Stimulated activated CD8-positive, alpha-beta memory T cell treated with anti-CD3 and anti-CD28 coated beads, Interleukin-4, amount 100 ng/mL, for 24 hours (primary cell): ENCODE measurements around the gene TOP1.

Experiments
- DNase-seq: peaks from one replicate; pipeline ENCODE4 v3.0.0-alpha.2; 2020; ENCODE audit warnings: low read depth

TOP1 gene

DNA sequence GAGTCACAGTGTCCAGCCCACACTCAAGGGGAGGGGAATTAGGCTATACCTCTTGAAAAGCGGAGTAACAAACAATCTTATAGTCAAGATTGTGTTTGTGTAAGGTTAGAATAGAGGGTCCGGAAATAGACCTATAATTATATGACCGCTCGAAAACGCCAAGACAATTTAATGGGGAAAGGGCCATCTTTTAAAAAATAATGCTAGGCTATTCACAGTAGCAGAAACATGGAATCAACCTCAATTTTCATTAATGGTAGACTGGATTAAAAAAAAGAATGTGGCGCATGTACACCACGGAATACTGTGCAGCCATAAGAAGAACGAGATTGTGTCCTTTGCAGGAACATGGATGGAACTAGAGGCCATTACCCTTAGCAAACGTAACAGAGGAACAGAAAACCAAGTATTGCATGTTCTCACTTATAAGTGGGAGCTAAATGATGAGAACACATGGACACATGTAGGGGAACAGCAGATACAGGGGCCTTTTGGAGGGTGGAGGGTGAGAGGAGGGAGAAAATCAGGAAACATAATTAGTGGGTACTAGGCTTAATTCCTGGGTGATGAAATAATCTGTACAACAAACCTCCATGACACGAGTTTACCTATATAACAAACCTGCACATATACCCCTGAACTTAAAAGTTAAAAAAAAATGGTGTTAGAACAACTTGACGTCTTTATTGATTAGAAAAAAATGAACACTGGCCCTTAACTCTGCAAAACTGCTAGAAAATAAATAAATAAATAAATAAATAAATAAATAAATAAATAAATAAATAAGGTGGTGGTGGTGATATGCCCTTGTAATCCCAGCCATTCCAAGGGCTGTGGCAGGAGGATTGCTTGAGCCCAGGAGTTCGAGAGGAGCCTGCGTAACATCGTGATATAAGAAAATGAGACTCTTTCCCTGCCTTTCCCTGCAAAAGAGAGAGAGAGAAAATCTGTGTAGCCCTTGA is 30.3 kb downstream of the TOP1 start:
- no peak for DNase-seq

DNA sequence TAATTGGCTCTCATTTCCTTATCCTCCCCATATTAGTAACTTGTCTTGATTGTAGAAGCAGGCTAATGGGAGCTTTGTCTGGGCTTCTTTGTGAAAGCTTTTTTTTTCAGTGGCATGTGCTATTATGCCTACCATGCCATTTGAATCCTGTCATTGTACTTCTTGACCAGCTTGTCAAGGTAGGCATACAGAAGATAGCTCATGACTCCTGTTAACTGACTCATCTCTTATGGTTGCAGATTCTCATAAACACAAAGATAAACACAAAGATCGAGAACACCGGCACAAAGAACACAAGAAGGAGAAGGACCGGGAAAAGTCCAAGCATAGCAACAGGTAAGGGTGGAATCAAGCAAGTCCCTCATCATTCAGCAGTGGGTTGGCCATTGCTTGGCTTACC is 32.5 kb downstream of the TOP1 start:
- DNase-seq, result no peak

- no peak for DNase-seq
Observed at GRCh38 chr20:41063442-41063841, 34.8 kb downstream of the TOP1 start.

GRCh38 chr20:41064377-41064776 is 35.8 kb downstream of the TOP1 start:
- no peak for DNase-seq

DNA sequence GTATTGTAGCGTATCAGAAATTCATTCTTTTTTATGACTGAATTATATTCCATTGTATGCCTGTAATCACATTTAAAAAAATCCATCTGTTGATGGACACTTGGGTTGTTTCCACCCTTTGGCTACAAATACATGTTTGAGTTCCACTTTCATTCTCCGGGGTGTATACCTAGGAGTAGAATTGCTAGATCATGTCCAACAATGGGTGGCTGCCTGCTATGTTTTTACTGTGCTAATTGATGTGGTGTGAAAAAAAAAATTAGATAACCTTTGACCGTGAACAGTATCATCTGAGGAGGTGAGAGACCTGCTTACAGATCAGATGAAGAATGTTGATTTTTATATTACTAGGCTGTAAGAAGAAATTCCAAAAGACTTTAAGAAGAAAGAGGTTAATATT is 37.1 kb downstream of the TOP1 start:
- no peak for DNase-seq

- no peak for DNase-seq
Observed at GRCh38 chr20:41068806-41069205, 40.2 kb downstream of the TOP1 start.

- no peak for DNase-seq
Observed at GRCh38 chr20:41072190-41072863, 43.7 kb downstream of the TOP1 start.

- DNase-seq, result no peak
Observed at GRCh38 chr20:41072915-41073314, 44.3 kb downstream of the TOP1 start.

GRCh38 chr20:41074441-41074840 is 45.8 kb downstream of the TOP1 start:
- no peak for DNase-seq

DNA sequence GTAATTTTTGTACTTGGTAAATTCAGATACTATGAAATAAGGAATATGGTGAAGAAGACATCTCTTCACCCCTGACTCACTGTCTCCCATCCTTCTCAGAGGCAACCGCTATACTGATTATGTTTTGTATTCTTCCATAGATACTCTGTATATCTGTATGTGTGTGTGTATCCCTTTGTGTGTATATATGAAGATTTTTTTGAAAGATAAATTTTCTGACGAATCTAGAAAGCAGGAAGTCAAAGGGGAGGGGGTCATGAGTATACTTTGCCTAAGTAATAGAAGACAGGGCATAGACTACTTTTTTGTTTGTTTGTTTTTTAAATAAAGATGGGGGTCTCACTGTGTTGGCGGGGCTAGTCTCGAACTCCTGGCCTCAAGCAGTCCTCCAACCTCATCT is 48.2 kb downstream of the TOP1 start:
- DNase-seq, result no peak

DNA sequence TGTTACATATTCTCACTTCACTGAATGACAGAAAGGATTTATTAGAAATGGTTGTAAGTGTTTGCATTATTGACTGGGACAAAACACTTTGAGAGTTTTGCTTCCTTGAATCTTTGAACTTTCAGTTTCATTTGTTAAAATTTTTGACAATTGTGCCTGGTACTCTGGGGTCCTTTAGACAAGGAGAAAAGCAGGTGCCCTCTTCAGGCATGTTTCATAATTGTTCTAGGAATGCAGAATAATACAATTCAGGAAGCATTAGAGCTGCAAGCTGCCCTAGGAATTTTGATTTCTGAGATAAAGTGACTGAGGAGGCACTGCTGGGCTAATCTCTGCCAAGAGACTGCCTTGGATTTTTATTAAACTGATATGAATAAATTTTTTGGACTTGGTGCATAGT is 49.7 kb downstream of the TOP1 start:
- DNase-seq, result no peak

- no peak for DNase-seq
Observed at GRCh38 chr20:41079066-41079465, 50.4 kb downstream of the TOP1 start.

GRCh38 chr20:41080866-41081265 is 52.2 kb downstream of the TOP1 start:
- no peak for DNase-seq

DNA sequence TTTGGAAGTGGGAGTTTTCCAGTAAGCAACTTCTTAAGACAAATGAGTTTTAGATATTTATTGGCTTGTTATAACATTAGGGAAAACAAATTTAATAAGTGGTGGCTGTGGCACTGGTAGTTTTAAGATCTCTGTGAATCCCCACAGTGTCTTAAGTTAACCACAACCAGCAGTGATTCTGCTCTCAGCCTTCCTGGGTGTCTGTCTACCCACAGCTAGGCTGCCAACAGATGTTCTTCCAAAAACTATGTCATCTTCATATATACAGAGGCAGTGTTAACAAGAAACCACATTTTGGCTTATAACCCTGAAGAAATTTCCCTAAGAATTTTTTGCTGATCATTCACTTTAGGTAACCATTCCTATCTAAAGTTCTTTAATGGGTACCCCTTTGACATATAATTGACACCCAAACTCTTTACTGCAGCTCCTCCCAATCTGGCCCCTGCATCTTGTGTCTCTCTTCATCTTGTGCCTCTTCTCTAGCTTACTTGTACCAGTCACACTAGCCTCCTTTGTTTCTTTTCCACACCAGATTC is 52.7 kb downstream of the TOP1 start:
- DNase-seq, result no peak

GRCh38 chr20:41082306-41082705 is 53.7 kb downstream of the TOP1 start:
- DNase-seq, result no peak

- no peak for DNase-seq
Observed at GRCh38 chr20:41085606-41086005, 57.0 kb downstream of the TOP1 start.

GRCh38 chr20:41086402-41087324 is 58.0 kb downstream of the TOP1 start:
- DNase-seq, result no peak

DNA sequence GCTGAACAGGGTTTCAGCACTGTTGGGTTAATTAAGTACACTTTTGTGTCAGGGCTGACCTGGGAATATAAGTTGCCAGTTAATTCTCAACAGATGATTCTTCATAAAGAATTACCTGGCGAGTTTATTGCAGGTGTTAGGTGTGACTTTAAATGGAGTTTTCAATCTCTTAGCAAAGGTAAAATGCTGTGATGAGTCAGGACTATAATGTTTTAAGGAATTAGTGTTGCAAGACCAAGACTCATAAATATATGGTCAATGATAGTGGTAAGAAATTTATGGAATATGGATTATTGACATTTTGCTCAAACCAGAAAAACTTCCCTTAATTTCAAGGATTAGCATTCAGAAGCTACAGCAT is 58.7 kb downstream of the TOP1 start:
- no peak for DNase-seq

- DNase-seq, result no peak
Observed at GRCh38 chr20:41087777-41088176, 59.2 kb downstream of the TOP1 start.

DNA sequence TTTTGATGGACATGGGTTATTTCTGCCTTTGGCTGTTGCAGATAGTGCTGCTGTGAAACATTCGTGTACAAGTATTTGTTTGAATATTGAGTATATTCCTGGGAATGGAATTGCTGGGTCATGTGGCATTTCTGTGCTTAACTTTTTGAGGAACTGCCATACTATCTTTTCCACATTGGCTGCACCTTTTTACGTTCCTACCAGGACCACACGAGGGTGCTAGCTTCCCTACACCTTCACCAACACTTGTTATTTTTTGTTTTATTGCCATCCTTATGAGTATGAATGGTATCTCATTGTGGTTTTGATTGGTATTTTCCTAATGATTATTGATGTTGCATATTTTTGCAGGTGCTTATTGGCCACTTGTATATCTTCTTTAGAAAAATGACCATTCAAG is 60.9 kb downstream of the TOP1 start:
- no peak for DNase-seq

DNA sequence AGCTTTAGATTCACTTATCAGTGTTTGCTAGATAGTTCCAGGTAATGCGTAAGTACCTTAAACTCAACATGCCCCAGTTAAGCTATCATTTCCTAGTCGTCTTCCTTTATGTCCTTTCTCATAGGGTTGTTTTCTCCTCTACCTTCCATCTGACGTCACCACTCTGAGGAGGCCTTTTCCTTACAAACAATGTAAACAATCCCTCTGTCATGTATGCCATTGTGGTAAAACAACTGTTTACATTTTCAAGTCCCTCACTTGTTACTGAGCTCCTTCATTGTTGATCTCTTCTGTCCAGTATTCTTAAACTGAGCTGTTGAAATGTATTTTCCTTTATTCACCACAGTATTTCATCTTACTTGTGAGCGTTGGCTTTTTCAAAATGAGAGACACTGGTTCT is 63.3 kb downstream of the TOP1 start:
- DNase-seq, result no peak
